ENCODE measurements around the gene ABCF3. TPM values are rescaled to one million over a fixed set of nuclear protein-coding genes. Genes with fewer than 3 reads are reported as not detected.
A peak's percentile ranks its signal among the peaks of the same experiment; 100 is the strongest.

Gene ABCF3
- total RNA-seq, 1 donor from 2014 or later = 86.7 TPM

DNA sequence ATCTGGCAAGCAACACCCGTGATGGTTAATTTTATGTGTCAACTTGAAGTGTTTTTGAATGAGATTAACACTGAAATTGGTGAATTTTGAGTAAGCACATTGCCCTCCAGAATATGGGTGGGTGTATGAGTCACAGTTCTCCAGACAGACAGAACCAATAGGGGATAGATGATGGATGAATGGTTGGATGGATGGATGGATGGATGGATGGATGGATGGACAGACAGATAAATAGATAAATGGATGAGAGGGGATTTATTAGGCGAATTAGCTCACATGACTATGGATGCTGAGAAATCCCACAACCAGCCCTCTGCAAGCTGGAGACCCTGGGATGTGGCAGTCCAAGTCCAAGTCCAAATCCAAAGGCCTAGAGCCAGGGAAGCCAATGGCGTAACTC lies 37.9 kb downstream of the ABCF3 start:
- CTCF ChIA-PET = no interaction called here
- Mint-ChIP-seq H3K36me3 (ENCODE audit: low read depth) (no peaks in the 10 kb centered on the region), H3K27me3 (peaks cover 32% of the 10 kb centered on the region), H3K27ac (no peak overlapping the region), H3K4me1 (peaks cover 5% of the 10 kb centered on the region), H3K9me3 (no peaks in the 10 kb centered on the region), H3K4me3 (no peak overlapping the region)
- ATAC-seq (ENCODE audit: low read depth) = no peak
- DNase-seq = no peak
- intact Hi-C loops (cut with micrococcal nuclease) = no loop called here
- TF ChIP-seq, protein P1, sequence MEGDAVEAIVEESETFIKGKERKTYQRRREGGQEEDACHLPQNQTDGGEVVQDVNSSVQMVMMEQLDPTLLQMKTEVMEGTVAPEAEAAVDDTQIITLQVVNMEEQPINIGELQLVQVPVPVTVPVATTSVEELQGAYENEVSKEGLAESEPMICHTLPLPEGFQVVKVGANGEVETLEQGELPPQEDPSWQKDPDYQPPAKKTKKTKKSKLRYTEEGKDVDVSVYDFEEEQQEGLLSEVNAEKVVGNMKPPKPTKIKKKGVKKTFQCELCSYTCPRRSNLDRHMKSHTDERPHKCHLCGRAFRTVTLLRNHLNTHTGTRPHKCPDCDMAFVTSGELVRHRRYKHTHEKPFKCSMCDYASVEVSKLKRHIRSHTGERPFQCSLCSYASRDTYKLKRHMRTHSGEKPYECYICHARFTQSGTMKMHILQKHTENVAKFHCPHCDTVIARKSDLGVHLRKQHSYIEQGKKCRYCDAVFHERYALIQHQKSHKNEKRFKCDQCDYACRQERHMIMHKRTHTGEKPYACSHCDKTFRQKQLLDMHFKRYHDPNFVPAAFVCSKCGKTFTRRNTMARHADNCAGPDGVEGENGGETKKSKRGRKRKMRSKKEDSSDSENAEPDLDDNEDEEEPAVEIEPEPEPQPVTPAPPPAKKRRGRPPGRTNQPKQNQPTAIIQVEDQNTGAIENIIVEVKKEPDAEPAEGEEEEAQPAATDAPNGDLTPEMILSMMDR (IDR thresholded peaks at IDR 0.05) = no peak
- POLR2A ChIA-PET = no interaction called here

DNA sequence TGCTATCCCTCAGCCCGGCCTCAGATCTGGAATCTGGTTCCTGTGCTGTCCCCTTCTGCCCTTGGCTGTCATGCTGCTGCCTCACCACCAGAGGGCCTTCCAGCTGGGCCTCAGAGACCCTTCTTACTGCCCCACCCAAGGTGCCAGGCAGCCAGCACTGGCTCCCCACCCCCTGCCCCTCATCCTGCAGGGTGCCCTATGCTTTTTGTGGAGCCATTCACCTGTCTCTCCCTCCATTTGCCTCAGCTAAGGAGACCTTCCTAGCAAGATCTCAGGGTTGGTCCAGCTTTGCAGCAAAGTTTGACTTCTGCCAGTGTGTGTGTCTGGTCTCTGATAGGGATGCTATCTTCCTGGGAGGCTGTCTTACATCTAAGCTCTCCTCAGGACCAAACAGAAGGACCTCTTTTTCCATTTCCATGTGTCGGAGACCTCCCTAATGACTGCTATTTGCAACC lies 41.5 kb downstream of the ABCF3 start:
- no peaks in the 10 kb centered on the region for H3K9me3 Mint-ChIP-seq
- CTCF ChIA-PET = interaction anchor here (0.8 to 3.0 kb wide), 13 partner anchors 9 to 332 kb away, joined by 3 to 17 read pairs (median 7); partner anchors contain the start of genes CAMK2N2 and EEF1AKMT4
- peaks cover 15% of the 10 kb centered on the region for H3K4me1 Mint-ChIP-seq
- no peaks in the 10 kb centered on the region for H3K36me3 Mint-ChIP-seq (ENCODE audit: low read depth)
- no peak overlapping the region for H3K27ac Mint-ChIP-seq
- POLR2A ChIA-PET = no interaction called here
- H3K27me3 Mint-ChIP-seq = peaks cover 43% of the 10 kb centered on the region
- no peak for DNase-seq
- ATAC-seq (ENCODE audit: low read depth) = peak; percentile 35
- intact Hi-C loops (cut with micrococcal nuclease) = loop anchor here (1.0 to 5.0 kb wide), 5 partner anchors 23 to 315 kb away; partner anchors contain the start of gene CAMK2N2
- H3K4me3 Mint-ChIP-seq = peak overlapping the region; percentile 24
- TF ChIP-seq, protein P1 (IDR thresholded peaks at IDR 0.05) = no peak

DNA sequence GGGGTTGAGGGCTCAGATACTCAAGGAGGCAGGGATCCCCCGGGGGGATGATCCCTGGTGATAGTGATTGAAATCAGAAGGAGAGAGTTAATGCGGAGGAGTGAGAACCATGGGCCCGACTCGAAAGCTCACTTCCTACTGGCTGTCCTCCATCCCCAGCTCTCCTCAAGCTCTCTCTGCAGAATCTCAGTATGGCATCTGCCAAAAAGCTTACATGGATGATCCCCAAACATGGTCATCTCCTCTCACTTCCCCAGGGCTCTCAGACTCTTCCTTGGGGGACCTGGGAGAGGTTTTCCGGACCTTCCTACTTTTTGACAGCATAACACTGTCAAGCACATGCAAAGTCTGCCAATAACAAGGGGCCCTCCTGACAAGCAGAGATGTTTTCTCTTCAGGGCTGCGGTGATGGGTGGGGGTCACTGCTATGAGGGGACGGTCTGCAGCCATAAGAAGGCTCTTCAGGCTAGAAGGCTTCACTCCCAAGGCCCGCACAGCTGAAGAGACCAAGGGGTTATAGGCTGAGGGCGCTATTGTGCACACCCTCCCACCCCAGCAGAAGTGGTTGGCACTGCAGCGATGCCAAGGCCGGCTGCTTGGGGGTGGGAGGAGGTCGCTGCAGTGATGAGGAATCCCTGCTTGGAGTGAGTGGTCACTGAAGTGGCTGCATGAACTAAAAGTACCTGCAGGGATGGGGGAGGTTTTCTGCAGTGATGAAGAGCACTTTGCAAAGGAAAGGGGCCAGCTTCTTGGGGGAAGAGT lies 42.6 kb downstream of the ABCF3 start:
- DNase-seq (no peak), ATAC-seq (ENCODE audit: low read depth) (no peak)
- CTCF ChIA-PET = interaction anchor here (0.6 to 3.0 kb wide), 12 partner anchors 9 to 285 kb away, joined by 3 to 17 read pairs (median 8); partner anchors contain the start of genes CAMK2N2 and EEF1AKMT4
- Mint-ChIP-seq H3K36me3 (ENCODE audit: low read depth) (no peaks in the 10 kb centered on the region), H3K4me3 (peak overlapping the region; percentile 77), H3K27ac (no peak overlapping the region), H3K4me1 (peaks cover 15% of the 10 kb centered on the region), H3K27me3 (peaks cover 48% of the 10 kb centered on the region), H3K9me3 (no peaks in the 10 kb centered on the region)
- TF ChIP-seq, protein P1 (IDR thresholded peaks at IDR 0.05) = no peak
- POLR2A ChIA-PET = interaction anchor here (0.6 to 1.0 kb wide), 2 partner anchors 21 to 109 kb away, joined by 3 to 5 read pairs; partner anchors contain the start of gene EEF1AKMT4
- intact Hi-C loops (cut with micrococcal nuclease) = loop anchor here (1.0 to 5.0 kb wide), 7 partner anchors 34 to 314 kb away; partner anchors contain the start of genes AP2M1, CAMK2N2, EIF2B5 and PSMD2

DNA sequence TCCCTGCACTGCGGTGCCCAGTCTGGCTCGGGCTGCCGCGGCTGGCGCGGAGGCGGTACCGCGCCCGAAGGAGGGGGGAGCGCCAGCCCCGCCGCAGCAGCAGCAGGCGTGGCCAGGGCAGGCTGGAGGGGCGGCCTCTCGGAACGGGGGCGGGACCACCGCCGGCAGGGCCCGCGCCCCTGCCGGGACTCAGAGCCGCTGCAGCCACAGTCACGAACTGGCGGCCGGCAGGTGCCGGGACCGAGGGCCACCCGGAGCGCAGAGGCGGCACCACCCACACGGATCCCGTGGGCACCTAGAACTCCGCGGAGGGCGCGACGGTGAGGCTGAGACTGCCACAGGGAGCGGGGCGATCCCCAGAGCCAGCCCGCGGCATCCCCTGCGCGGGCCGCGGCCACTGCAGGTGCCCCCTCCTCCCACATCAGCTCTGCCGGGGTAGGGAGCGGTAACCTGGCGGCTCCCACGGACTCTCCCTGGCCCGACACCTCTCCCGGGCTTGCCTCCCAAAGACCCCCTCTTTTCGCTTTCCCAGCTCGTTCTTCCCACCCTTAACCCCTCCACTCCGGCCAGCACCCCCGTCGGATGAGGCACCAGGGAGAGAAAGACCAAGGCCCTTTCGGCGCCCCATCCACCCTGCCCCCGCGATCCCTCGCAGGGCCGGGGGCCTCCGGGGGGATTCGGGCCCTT lies 43.5 kb downstream of the ABCF3 start, which contains the start of gene VWA5B2:
Gene VWA5B2 (plus strand): TSS at position 192 of the 687 bp plus-strand sequence. CDS start 944 bp downstream, outside the sequence.
- no peaks in the 10 kb centered on the region for H3K9me3 Mint-ChIP-seq
- peak; percentile 97 for ATAC-seq (ENCODE audit: low read depth)
- POLR2A ChIA-PET = interaction anchor here (1.0 kb wide), 1 partner anchor 20 kb away, joined by 3 read pairs; the partner anchor contains the start of gene EEF1AKMT4
- H3K4me1 Mint-ChIP-seq = peaks cover 15% of the 10 kb centered on the region
- H3K4me3 Mint-ChIP-seq = peak within 1 kb of the TSS; percentile 77
- TF ChIP-seq, protein P1 (IDR thresholded peaks at IDR 0.05) = no peak
- DNase-seq = peak; percentile 79
- no peak within 1 kb of the TSS for H3K27ac Mint-ChIP-seq
- H3K27me3 Mint-ChIP-seq = peaks cover 45% of the 10 kb centered on the region
- intact Hi-C loops (cut with micrococcal nuclease) = loop anchor here (1.0 to 5.0 kb wide), 7 partner anchors 33 to 313 kb away; partner anchors contain the start of genes AP2M1, CAMK2N2, EIF2B5 and PSMD2
- H3K36me3 Mint-ChIP-seq (ENCODE audit: low read depth) = no peaks in the 10 kb centered on the region
- CTCF ChIA-PET = no interaction called here

Measured in activated B cell treated with CpG ODN at 0.5 μM for 24 hours (primary cell).